ENCODE results near the gene ADTRP. TPM values are rescaled to one million over a fixed set of nuclear protein-coding genes. Genes with fewer than 3 reads are reported as not detected.

ADTRP gene
- total RNA-seq, 3 donors from 2014 or later (not counting 1 experiment from before 2014, with no cell fraction given): 1.1 to 1.5 TPM; not detected in 1

DNA sequence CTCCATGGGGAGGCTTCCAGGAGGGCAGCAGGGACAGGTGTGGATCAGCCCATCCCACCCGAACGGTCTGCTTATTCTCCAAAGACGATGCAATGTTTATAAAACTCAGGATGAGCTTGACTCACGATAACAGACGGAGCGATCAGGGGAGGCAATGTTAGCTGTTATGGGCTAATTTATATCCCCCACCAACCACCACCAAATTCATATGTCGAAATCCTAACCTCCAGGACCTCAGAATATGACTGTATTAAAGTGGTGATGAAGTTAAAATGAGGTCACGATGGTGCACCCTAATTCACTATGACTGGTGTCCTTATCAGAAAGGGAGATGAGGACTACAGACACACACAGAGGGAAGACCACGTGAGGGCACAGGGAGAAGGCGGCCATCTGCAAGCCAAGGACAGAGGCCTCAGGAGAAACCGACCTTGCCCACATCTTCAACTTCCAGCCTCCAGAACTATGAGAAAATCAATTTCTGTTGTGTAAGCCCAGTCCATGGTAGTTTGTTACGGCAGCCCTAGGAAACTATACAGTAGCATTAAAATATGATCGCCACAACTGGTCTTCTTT is 7.0 kb downstream of the ADTRP start:
- Mint-ChIP-seq H3K9me3 (no peaks in the 10 kb centered on the region), H3K27me3 (ENCODE audit: low read depth in 2 of 2) (peaks cover 5 to 24% of the 10 kb centered on the region in 2 donors), H3K4me1 (no peaks in the 10 kb centered on the region), H3K27ac (no peak overlapping the region), H3K36me3 (no peaks in the 10 kb centered on the region), H3K4me3 (no peak overlapping the region)
- H3K4me3 ChIP-seq (ENCODE audit: low read length): no peak overlapping the region
- ATAC-seq (no peak), DNase-seq (no peak)
- peaks cover 14% of the 10 kb centered on the region for H3K4me1 ChIP-seq (ENCODE audit: control insufficient read depth, insufficient read depth, low read length)
- intact Hi-C loops (cut with micrococcal nuclease): no loop called here
- 94% methylated on average over 9 of the region's 13 CpGs for WGBS (ENCODE audit: insufficient coverage)
- H3K36me3 ChIP-seq (ENCODE audit: control insufficient read depth, insufficient read depth, low read length): no peaks in the 10 kb centered on the region
- no peaks in the 10 kb centered on the region for H3K27me3 ChIP-seq (ENCODE audit: control insufficient read depth, insufficient read depth, low read length)
- TF ChIP-seq, protein P1, sequence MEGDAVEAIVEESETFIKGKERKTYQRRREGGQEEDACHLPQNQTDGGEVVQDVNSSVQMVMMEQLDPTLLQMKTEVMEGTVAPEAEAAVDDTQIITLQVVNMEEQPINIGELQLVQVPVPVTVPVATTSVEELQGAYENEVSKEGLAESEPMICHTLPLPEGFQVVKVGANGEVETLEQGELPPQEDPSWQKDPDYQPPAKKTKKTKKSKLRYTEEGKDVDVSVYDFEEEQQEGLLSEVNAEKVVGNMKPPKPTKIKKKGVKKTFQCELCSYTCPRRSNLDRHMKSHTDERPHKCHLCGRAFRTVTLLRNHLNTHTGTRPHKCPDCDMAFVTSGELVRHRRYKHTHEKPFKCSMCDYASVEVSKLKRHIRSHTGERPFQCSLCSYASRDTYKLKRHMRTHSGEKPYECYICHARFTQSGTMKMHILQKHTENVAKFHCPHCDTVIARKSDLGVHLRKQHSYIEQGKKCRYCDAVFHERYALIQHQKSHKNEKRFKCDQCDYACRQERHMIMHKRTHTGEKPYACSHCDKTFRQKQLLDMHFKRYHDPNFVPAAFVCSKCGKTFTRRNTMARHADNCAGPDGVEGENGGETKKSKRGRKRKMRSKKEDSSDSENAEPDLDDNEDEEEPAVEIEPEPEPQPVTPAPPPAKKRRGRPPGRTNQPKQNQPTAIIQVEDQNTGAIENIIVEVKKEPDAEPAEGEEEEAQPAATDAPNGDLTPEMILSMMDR (IDR thresholded peaks at IDR 0.05): no peak
- no peak overlapping the region for H3K27ac ChIP-seq (ENCODE audit: low read length)
- H3K9me3 ChIP-seq (ENCODE audit: control insufficient read depth, insufficient read depth, low read length): no peaks in the 10 kb centered on the region

DNA sequence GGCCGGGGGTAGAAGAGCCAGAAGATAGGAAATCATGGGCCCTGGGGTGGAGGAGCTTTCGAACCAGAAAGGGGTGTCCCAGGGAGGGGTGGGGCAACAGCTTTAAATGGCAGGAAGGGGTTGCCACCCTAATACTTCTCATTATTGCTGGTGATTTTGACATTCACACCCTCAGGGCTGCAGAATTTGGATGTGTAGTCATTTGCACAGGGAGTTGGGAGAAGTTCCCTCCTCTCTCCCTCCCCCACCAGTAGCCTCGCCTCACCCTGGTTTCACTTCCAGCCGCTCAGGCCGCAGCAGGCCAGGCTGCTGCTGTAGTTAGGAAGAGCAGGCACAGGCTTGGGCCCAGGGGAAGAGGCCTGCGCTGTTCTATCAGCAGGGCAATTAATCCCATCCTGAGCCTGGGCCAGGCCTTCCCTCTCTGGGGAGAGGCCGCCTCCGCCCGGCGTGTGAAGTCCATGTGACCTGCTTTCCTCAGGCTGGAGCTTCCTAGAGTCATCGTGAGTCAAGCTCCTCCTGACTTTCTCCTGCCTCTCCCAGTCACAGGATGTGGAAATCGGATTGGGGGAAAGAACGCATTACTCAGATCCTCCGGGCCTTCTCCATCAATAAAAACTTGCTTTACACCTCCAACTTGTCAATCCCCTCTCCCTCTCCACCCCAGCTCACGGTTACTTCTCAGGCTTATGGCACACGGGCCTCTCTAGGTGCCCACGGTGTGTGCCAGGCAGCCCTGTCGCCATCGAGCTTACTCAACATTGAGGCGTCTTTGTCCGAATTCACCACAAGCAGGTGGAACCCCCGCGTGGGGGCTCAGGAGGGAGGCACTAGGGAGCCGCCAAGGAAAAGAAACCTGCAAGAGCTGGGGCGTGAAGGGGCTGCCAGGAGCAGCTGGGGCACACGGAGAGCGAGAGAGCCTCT is 7.8 kb downstream of the ADTRP start:
- DNase-seq: peak in 1 of 2 donors; percentile 6
- peaks cover 5 to 23% of the 10 kb centered on the region in 2 donors for H3K27me3 Mint-ChIP-seq (ENCODE audit: low read depth in 2 of 2)
- Histone ChIP-seq H3K4me1 (ENCODE audit: control insufficient read depth, insufficient read depth, low read length) (peaks cover 14% of the 10 kb centered on the region), H3K27me3 (ENCODE audit: control insufficient read depth, insufficient read depth, low read length) (no peaks in the 10 kb centered on the region), H3K36me3 (ENCODE audit: control insufficient read depth, insufficient read depth, low read length) (no peaks in the 10 kb centered on the region), H3K4me3 (ENCODE audit: low read length) (no peak overlapping the region), H3K27ac (ENCODE audit: low read length) (no peak overlapping the region), H3K9me3 (ENCODE audit: control insufficient read depth, insufficient read depth, low read length) (no peaks in the 10 kb centered on the region)
- H3K9me3 Mint-ChIP-seq: no peaks in the 10 kb centered on the region
- TF ChIP-seq, protein P1 (IDR thresholded peaks at IDR 0.05): no peak
- peak in 1 of 3 donors; percentile 24 for ATAC-seq
- intact Hi-C loops (cut with micrococcal nuclease): no loop called here
- H3K36me3 Mint-ChIP-seq: no peaks in the 10 kb centered on the region
- H3K4me3 Mint-ChIP-seq: no peak overlapping the region
- WGBS (ENCODE audit: insufficient coverage): 89% methylated on average over 26 of the region's 27 CpGs
- no peaks in the 10 kb centered on the region for H3K4me1 Mint-ChIP-seq
- H3K27ac Mint-ChIP-seq: peak overlapping the region in 1 of 2 donors; percentile 16

DNA sequence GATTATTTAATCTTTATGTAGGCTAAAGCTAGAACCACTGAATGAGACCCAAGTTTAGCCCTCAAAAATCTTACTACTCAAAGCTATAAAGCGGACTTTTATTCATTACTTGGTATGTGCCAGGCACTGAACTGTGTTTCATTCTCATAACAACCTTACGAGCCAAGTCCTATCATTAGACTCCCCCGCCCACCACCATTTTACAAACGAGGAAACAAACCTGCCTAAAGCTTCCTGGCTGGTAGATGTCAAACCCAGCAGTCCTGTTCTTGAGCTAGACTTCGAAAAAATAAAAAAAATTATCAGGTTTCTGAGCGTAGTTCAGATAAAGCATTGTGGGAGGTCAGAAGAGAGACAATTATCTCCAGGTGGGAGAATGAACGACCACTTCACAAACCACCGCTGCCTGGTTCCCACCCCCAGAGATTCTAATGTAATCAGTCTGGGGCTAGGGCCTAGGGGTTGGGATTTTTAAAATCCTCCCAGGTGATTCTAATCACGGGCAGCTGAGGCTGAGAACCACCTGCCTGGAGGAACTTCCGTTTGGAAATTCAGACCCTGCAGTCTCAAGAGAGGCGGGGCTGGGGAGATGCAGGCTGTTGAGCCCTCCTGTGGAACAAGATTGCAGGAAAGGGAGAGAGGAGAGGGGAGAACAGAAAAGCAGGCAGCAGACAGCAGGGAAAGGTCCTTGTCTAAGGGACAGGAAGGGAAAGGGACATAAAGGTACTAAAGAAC is 8.6 kb downstream of the ADTRP start:
- no peaks in the 10 kb centered on the region for H3K4me1 Mint-ChIP-seq
- Histone ChIP-seq H3K9me3 (ENCODE audit: control insufficient read depth, insufficient read depth, low read length) (no peaks in the 10 kb centered on the region), H3K4me1 (ENCODE audit: control insufficient read depth, insufficient read depth, low read length) (peaks cover 14% of the 10 kb centered on the region), H3K36me3 (ENCODE audit: control insufficient read depth, insufficient read depth, low read length) (no peaks in the 10 kb centered on the region), H3K27me3 (ENCODE audit: control insufficient read depth, insufficient read depth, low read length) (no peaks in the 10 kb centered on the region), H3K4me3 (ENCODE audit: low read length) (no peak overlapping the region), H3K27ac (ENCODE audit: low read length) (no peak overlapping the region)
- H3K27me3 Mint-ChIP-seq (ENCODE audit: low read depth in 2 of 2): peaks cover 5 to 24% of the 10 kb centered on the region in 2 donors
- no peak overlapping the region for H3K4me3 Mint-ChIP-seq
- no peaks in the 10 kb centered on the region for H3K9me3 Mint-ChIP-seq
- ATAC-seq (no peak), DNase-seq (no peak)
- TF ChIP-seq, protein P1 (IDR thresholded peaks at IDR 0.05): no peak
- intact Hi-C loops (cut with micrococcal nuclease): no loop called here
- H3K36me3 Mint-ChIP-seq: no peaks in the 10 kb centered on the region
- peak overlapping the region in 1 of 2 donors; percentile 16 for H3K27ac Mint-ChIP-seq
- 77% methylated on average over 10 of the region's 11 CpGs for WGBS (ENCODE audit: insufficient coverage)
